CD14-positive monocyte (primary cell): ENCODE data around the gene NETO1. TPM values are rescaled to one million over a fixed set of nuclear protein-coding genes. Genes with fewer than 3 reads are reported as not detected.

Experiments used
- DNase-seq, 3 donors: peaks; one replicate each; pipeline ENCODE4 v3.0.0-alpha.2; 2011 to 2022
- H2AFZ ChIP-seq: 2 replicates; pipeline ENCODE4 v1.6.0; 2012; ENCODE audit warnings: mild to moderate bottlenecking, low read depth, low read length, inconsistent platforms; ENCODE audit not compliant: insufficient read depth, poor library complexity, severe bottlenecking
- H3K27ac ChIP-seq, 2 donors: 1 replicate in 1 of 2; 2 replicates in 1 of 2; pipeline ENCODE4 v1.5.1; 2012 to 2013; ENCODE audit warnings: low read length in 2 of 2, control low read depth in 1 of 2, inconsistent platforms in 1 of 2, low read depth in 1 of 2, mild to moderate bottlenecking in 1 of 2
- H3K27me3 ChIP-seq, 2 donors: one replicate each; pipeline versions ENCODE4 v1.6.0 to v1.6.1; 2011 to 2013; ENCODE audit warnings: low read length in 2 of 2; ENCODE audit not compliant: control insufficient read depth in 2 of 2, insufficient read depth in 2 of 2
- H3K36me3 ChIP-seq, 2 donors: replicated peaks in 1 of 2; 1 replicate in 1 of 2; 2 replicates in 1 of 2; pipeline versions ENCODE4 v1.5.1 to v1.6.1; 2012 to 2013; ENCODE audit warnings: low read length in 2 of 2, control low read depth in 1 of 2, inconsistent platforms in 1 of 2, mild to moderate bottlenecking in 1 of 2; ENCODE audit not compliant: insufficient read depth in 2 of 2, control insufficient read depth in 1 of 2
- H3K4me1 ChIP-seq, 2 donors: 1 replicate in 1 of 2; 2 replicates in 1 of 2; pipeline versions ENCODE4 v1.5.1 to v1.6.1; 2012 to 2013; ENCODE audit warnings: low read length in 2 of 2, control low read depth in 1 of 2, inconsistent platforms in 1 of 2, mild to moderate bottlenecking in 1 of 2, moderate library complexity in 1 of 2; ENCODE audit not compliant: insufficient read depth in 2 of 2, control insufficient read depth in 1 of 2
- H3K4me2 ChIP-seq: replicated peaks from 2 replicates; pipeline ENCODE3; 2012; ENCODE audit warnings: low read length, moderate library complexity, mild to moderate bottlenecking; ENCODE audit not compliant: poor library complexity, severe bottlenecking; ENCODE audit errors: extremely low read depth
- H3K4me3 ChIP-seq, 3 experiments: fragments of 200-600 bp in 1 of 3; sonication (generic) in 1 of 3; replicated peaks in 1 of 3; 1 replicate in 2 of 3; 2 replicates in 1 of 3; pipeline ENCODE4 v1.5.1; 2011 to 2013; ENCODE audit warnings: low read length in 3 of 3, mild to moderate bottlenecking in 3 of 3, control low read depth in 2 of 3, low read depth in 2 of 3, inconsistent platforms in 1 of 3, moderate library complexity in 1 of 3
- H3K79me2 ChIP-seq: 2 replicates; pipeline ENCODE4 v1.6.0; 2012; ENCODE audit warnings: mild to moderate bottlenecking, control low read depth, inconsistent platforms, low read length, moderate library complexity; ENCODE audit not compliant: insufficient read depth
- H3K9ac ChIP-seq: 2 replicates; pipeline ENCODE4 v1.6.0; 2017; ENCODE audit warnings: low read length, mild to moderate bottlenecking; ENCODE audit not compliant: insufficient read depth, poor library complexity, severe bottlenecking
- H3K9me3 ChIP-seq, 2 donors: replicated peaks in 1 of 2; 1 replicate in 1 of 2; 2 replicates in 1 of 2; pipeline versions ENCODE4 v1.5.1 to v1.6.1; 2012 to 2013; ENCODE audit warnings: low read length in 2 of 2, control low read depth in 1 of 2; ENCODE audit not compliant: control insufficient read depth in 1 of 2, insufficient read depth in 1 of 2
- H4K20me1 ChIP-seq: 2 replicates; pipeline ENCODE4 v1.6.0; 2012; ENCODE audit warnings: mild to moderate bottlenecking, low read length, control low read depth, moderate library complexity; ENCODE audit not compliant: insufficient read depth
- H3K27ac Mint-ChIP-seq, 7 donors: one replicate each; pipeline ENCODE4 v1.8.0; 2020; ENCODE audit warnings: mild to moderate bottlenecking in 7 of 7, mixed read lengths in 7 of 7, moderate library complexity in 6 of 7, inconsistent platforms in 2 of 7
- H3K27me3 Mint-ChIP-seq, 3 donors: one replicate each; pipeline ENCODE4 v1.8.0; 2021 to 2022; ENCODE audit warnings: low read depth in 3 of 3, mild to moderate bottlenecking in 3 of 3, mixed read lengths in 3 of 3, moderate library complexity in 3 of 3, inconsistent platforms in 1 of 3
- H3K36me3 Mint-ChIP-seq, 2 donors: one replicate each; pipeline ENCODE4 v1.8.0; 2020; ENCODE audit warnings: mixed read lengths in 2 of 2, inconsistent platforms in 1 of 2, mild to moderate bottlenecking in 1 of 2
- H3K4me1 Mint-ChIP-seq: one replicate; pipeline ENCODE4 v1.8.0; 2020; ENCODE audit warnings: mild to moderate bottlenecking, mixed read lengths
- H3K4me3 Mint-ChIP-seq, 2 donors: one replicate each; pipeline ENCODE4 v1.8.0; 2020; ENCODE audit warnings: mild to moderate bottlenecking in 2 of 2, mixed read lengths in 2 of 2, moderate library complexity in 1 of 2
- H3K9me3 Mint-ChIP-seq, 7 donors: one replicate each; pipeline ENCODE4 v1.8.0; 2020 to 2022; ENCODE audit warnings: mixed read lengths in 7 of 7, mild to moderate bottlenecking in 6 of 7, moderate library complexity in 6 of 7, inconsistent platforms in 2 of 7
- WGBS: methylation state at CpG from one replicate; pipeline ENCODE4 v1.1.5; 2013; ENCODE audit warnings: missing lambda C conversion rate; ENCODE audit not compliant: insufficient coverage; 5-methylcytosine and 5-hydroxymethylcytosine counted together
- intact Hi-C, 2 donors: fragments of 100-400 bp; cut with micrococcal nuclease; formaldehyde crosslinking; loops; one replicate each; pipeline versions ENCODE4 v1.15.0 to v1.15.1; 2023
- polyA plus RNA-seq, 3 donors: library from polyadenylated mRNA; depleted of rRNA in 1 of 3; unstranded in 2 of 3; stranded (reverse) in 1 of 3; fragments of 300-500 nt in 2 of 3; fragments of >200 nt in 1 of 3; fragmentation: Illumina TruSeq in 2 of 3; gene quantifications; 1 replicate in 2 of 3; 2 replicates in 1 of 3; pipeline ENCODE4 v1.2.3, GENCODE V29; 2012 to 2021
- TF ChIP-seq, protein P1 (sequence below): fragments of 200-600 bp; IDR thresholded peaks from one replicate; pipeline ENCODE4 v1.8.0; 2022; ENCODE audit warnings: antibody characterized with exemption, mild to moderate bottlenecking

NETO1 gene
- polyA plus RNA-seq, 3 donors: not detected

- Histone ChIP-seq H3K27ac (no peak overlapping the region), H3K36me3 (no peaks in the 10 kb centered on the region), H3K4me1 (no peaks in the 10 kb centered on the region), H3K79me2 (no peaks in the 10 kb centered on the region), H3K9me3 (no peaks in the 10 kb centered on the region), H3K27me3 (no peaks in the 10 kb centered on the region), H3K4me3 (no peak overlapping the region), H3K9ac (no peak overlapping the region), H3K4me2 (no peak overlapping the region), H2AFZ (no peak overlapping the region), H4K20me1 (no peaks in the 10 kb centered on the region)
- DNase-seq: no peak
- Mint-ChIP-seq H3K36me3 (no peaks in the 10 kb centered on the region), H3K4me1 (no peaks in the 10 kb centered on the region), H3K9me3 (peaks cover 0 to 2% (median 0%) of the 10 kb centered on the region in 7 donors), H3K27me3 (peaks cover 2 to 4% (median 2%) of the 10 kb centered on the region in 3 donors), H3K4me3 (no peak overlapping the region), H3K27ac (no peak overlapping the region)
- TF ChIP-seq, protein P1, sequence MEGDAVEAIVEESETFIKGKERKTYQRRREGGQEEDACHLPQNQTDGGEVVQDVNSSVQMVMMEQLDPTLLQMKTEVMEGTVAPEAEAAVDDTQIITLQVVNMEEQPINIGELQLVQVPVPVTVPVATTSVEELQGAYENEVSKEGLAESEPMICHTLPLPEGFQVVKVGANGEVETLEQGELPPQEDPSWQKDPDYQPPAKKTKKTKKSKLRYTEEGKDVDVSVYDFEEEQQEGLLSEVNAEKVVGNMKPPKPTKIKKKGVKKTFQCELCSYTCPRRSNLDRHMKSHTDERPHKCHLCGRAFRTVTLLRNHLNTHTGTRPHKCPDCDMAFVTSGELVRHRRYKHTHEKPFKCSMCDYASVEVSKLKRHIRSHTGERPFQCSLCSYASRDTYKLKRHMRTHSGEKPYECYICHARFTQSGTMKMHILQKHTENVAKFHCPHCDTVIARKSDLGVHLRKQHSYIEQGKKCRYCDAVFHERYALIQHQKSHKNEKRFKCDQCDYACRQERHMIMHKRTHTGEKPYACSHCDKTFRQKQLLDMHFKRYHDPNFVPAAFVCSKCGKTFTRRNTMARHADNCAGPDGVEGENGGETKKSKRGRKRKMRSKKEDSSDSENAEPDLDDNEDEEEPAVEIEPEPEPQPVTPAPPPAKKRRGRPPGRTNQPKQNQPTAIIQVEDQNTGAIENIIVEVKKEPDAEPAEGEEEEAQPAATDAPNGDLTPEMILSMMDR: no peak
- intact Hi-C loops: no loop called here
- no CpG with 5 or more reads among the region's 2 CpGs for WGBS
Observed at GRCh38 chr18:72878143-72878542, 10.4 kb upstream of the NETO1 start.

GRCh38 chr18:72871091-72871490, 3.3 kb upstream of the NETO1 start:
- no peak for DNase-seq
- no peak overlapping the region for H3K4me2 ChIP-seq
- H3K4me3 ChIP-seq: no peak overlapping the region
- no peak overlapping the region for H3K4me3 Mint-ChIP-seq
- peaks cover 29 to 42% (median 40%) of the 10 kb centered on the region in 3 donors for H3K27me3 Mint-ChIP-seq
- H3K9me3 Mint-ChIP-seq: peaks cover 0 to 8% (median 2%) of the 10 kb centered on the region in 7 donors
- no peak overlapping the region for H3K27ac ChIP-seq
- H3K79me2 ChIP-seq: no peaks in the 10 kb centered on the region
- no peaks in the 10 kb centered on the region for H3K4me1 Mint-ChIP-seq
- WGBS: 59% methylated on average over 5 of the region's 5 CpGs
- no peaks in the 10 kb centered on the region for H3K36me3 Mint-ChIP-seq
- peaks cover 13 to 36% of the 10 kb centered on the region in 2 donors for H3K27me3 ChIP-seq
- H3K9me3 ChIP-seq: peaks cover 0 to 7% of the 10 kb centered on the region in 2 donors
- TF ChIP-seq, protein P1: no peak
- H3K27ac Mint-ChIP-seq: no peak overlapping the region
- H3K9ac ChIP-seq: no peak overlapping the region
- no peaks in the 10 kb centered on the region for H4K20me1 ChIP-seq
- no peaks in the 10 kb centered on the region for H3K36me3 ChIP-seq
- intact Hi-C loops: no loop called here
- H2AFZ ChIP-seq: no peak overlapping the region
- H3K4me1 ChIP-seq: no peaks in the 10 kb centered on the region
